RWPE1 (cell line): ENCODE measurements around the gene HNF1B.

Experiments
- CTCF ChIA-PET: fragments of 350-600 bp; sonication (Branson Sonifier 250); formaldehyde crosslinking; extraction: SDS; loops from one replicate; lab custom pipeline; 2021; lab: Yijun Ruan, JAX
- POLR2A ChIA-PET: fragments of 400-600 bp; formaldehyde crosslinking; extraction: SDS; loops from one replicate; lab custom pipeline; 2020; ENCODE audit warnings: antibody characterized with exemption; ENCODE audit not compliant: low non-redundant PET; lab: Yijun Ruan, JAX
- DNase-seq: peaks from one replicate; pipeline ENCODE4 v3.0.0; 2012; ENCODE audit warnings: low spot score
- H3K27ac ChIP-seq: fragments of 450-650 bp; 2 replicates; pipeline ENCODE4 v1.5.1; 2017
- CTCF ChIP-seq: fragments of 450-650 bp; conservative IDR thresholded peaks from 2 replicates; pipeline ENCODE4 v1.5.1; 2017; ENCODE audit warnings: low read depth, mild to moderate bottlenecking

HNF1B gene

GRCh38 chr17:37677021-37677420 lies 67.8 kb downstream of the HNF1B start:
- CTCF ChIA-PET, result no interaction called here
- no peak for TF ChIP-seq CTCF
- POLR2A ChIA-PET, result no interaction called here
- no peak for DNase-seq
- H3K27ac ChIP-seq, result no peak overlapping the region

DNA sequence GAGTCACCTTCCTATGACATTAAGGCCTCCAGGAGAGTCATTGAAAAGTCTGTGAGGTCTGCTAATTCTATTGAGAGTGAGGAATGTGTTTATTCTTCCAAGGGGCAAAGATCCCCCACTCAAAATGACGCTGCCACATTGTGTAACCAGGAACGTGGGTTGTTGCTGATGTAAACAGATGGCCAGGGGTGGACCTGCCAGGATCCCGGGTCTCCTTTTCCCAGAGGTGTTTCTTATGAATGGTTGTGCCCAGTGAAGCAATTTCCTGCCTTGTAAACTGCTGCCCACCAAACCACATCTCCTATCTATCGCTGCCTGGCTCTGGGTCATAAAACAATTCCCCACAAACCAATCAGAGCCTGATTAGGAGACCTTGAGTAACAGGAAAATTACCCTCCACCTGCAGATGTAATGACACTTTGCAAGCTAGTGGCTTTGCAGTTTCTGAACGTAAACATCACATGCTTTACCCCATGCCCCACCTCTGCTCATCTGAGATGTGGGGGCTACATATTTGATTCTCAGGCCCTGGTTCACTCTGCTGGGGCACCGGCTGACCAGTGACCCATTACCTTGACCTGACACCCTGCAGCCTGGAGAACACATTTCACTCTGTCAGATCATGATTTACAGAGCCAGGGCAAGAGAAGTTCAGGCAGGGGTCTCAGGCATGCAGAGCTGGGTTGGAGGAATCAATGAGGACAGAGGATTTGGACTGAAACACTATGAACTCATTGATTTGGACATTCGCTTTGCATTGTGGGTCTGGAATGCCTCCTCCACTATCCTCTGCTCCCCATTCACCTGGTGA lies 68.5 kb downstream of the HNF1B start:
- POLR2A ChIA-PET, result no interaction called here
- H3K27ac ChIP-seq, result no peak overlapping the region
- no peak for TF ChIP-seq CTCF
- DNase-seq, result no peak
- CTCF ChIA-PET, result no interaction called here

DNA sequence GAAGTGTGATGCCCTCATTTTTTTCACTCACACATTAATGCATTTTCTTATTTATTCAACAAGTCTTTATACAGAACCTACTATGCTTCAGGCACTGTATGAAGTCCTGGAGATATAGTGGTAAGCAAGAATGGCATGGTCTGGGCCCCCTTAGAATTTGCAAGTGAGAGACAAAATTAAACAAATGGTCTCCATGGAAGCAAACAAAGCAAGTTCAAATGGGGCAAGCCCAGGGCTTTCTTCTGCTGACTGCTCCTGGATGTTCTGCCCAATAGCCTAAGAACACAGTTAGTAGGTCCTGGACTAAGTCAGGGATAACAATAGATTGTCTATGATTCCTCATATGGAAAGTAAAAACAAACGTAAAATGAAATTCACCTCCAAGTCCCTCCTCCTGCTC lies 70.3 kb downstream of the HNF1B start:
- no peak for TF ChIP-seq CTCF
- CTCF ChIA-PET, result no interaction called here
- POLR2A ChIA-PET, result no interaction called here

DNA sequence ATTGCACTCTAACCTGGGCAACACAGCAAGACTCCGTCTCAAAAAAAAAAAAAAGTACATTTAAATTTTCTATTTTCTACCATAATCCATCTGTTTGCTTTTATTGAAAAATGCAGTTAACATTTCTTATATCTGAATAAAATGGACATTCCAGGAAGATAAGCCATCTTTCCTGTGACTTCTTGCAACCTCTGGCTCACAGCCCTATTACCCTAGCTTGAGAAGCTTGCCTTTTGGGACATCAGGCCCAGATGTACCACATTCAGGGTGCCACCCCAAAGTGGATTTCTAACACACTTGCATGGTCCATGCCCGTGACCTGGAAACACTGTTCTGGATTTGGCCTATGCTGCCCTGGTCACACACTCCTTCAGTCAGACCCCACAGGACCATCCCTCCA lies 71.5 kb downstream of the HNF1B start:
- no peak for DNase-seq

More for the DNA sequence above, 70.3 kb downstream of the HNF1B start:
- DNase-seq, result no peak
- no peak overlapping the region for H3K27ac ChIP-seq

GRCh38 chr17:37672548-37673078 lies 72.2 kb downstream of the HNF1B start:
- ChIA-PET POLR2A (no interaction called here), CTCF (interaction anchor here (0.6 to 1.3 kb wide), 4 partner anchors 11 to 886 kb away, joined by 3 to 4 read pairs (median 3); no protein-coding TSS in a partner anchor)
- H3K27ac ChIP-seq, result peak overlapping the region; percentile 49; the same call in 1 of the 2 replicates
- TF ChIP-seq CTCF, result no peak
- DNase-seq, result no peak

More for the DNA sequence above, 71.5 kb downstream of the HNF1B start:
- TF ChIP-seq CTCF, result no peak
- no peak overlapping the region for H3K27ac ChIP-seq
- ChIA-PET POLR2A (no interaction called here), CTCF (interaction anchor here (0.9 kb wide), 1 partner anchor 97 kb away, joined by 4 read pairs; no protein-coding TSS in a partner anchor)

DNA sequence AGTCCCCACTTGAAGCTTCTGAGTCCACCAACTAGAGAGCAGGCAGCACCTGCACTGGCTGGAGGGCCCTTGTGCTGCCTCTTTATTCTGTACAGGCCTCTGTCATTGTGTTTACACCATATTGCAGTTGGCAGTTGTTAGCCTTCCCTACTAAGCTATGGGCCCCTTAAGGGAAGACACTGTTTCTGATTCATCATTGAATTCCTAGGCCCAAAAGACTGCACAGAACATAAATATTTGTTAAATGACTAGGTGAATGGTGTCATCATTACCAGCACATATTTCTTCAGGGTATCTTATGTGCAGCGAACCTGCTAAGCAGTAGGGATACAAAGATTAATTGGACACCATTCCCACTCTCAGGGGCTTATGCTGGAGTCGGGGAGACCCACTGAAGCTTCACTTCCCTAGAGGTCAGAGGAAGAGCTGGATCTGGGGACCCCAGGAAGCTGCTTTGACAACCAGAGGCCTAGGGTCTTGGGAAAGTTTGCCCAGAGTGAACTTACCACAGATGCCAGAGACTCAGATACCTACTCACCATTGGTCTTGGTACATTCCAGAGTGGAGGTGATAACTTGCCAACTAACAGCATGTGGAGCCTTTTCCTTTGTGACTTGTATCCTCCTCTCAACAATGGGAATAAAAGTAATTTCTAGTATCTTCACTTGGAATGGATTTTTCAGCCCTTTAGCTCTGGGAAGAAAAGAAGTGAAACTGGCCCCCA lies 72.9 kb downstream of the HNF1B start:
- CTCF ChIA-PET, result interaction anchor here (0.6 to 1.3 kb wide), 4 partner anchors 10 to 886 kb away, joined by 3 read pairs; no protein-coding TSS in a partner anchor
- peak; percentile 87 for DNase-seq
- POLR2A ChIA-PET, result no interaction called here
- H3K27ac ChIP-seq, result peak overlapping the region; percentile 49; the same call in 1 of the 2 replicates
- TF ChIP-seq CTCF, result no peak
